T-helper 1 cell treated with Interleukin-12 subunit alpha and Interleukin-12 subunit beta and Interleukin-4 antibody, amounts not matched to agents 30 μg/mL and 1 μg/mL, for 36 hours (primary cell): ENCODE measurements around the gene MPC2.
"Not testable (repeated sequence)": the region's sequence is repeated elsewhere in the genome, so short reads cannot be mapped to it uniquely, and the experiment has no call there.

Experiments used
- H3K27ac Mint-ChIP-seq: one replicate; pipeline ENCODE4 v1.8.0; 2021; ENCODE audit warnings: mild to moderate bottlenecking, mixed read lengths
- H3K27me3 Mint-ChIP-seq: one replicate; pipeline ENCODE4 v1.8.0; 2021; ENCODE audit warnings: low read depth, mixed read lengths
- H3K36me3 Mint-ChIP-seq: one replicate; pipeline ENCODE4 v1.8.0; 2021; ENCODE audit warnings: low read depth, mixed read lengths
- H3K4me1 Mint-ChIP-seq: one replicate; pipeline ENCODE4 v1.8.0; 2021; ENCODE audit warnings: low read depth, mixed read lengths
- H3K4me3 Mint-ChIP-seq: one replicate; pipeline ENCODE4 v1.8.0; 2021; ENCODE audit warnings: mild to moderate bottlenecking, moderate library complexity, mixed read lengths
- H3K9me3 Mint-ChIP-seq: one replicate; pipeline ENCODE4 v1.8.0; 2021; ENCODE audit warnings: mixed read lengths

Gene MPC2

GRCh38 chr1:167869157-167870001, 67.5 kb downstream of the MPC2 start:
- not testable (repeated sequence) for H3K36me3 Mint-ChIP-seq, H3K4me1 Mint-ChIP-seq, H3K4me3 Mint-ChIP-seq, H3K9me3 Mint-ChIP-seq, H3K27ac Mint-ChIP-seq, H3K27me3 Mint-ChIP-seq

- not testable (repeated sequence) for H3K27me3 Mint-ChIP-seq, H3K4me3 Mint-ChIP-seq, H3K9me3 Mint-ChIP-seq, H3K36me3 Mint-ChIP-seq, H3K27ac Mint-ChIP-seq, H3K4me1 Mint-ChIP-seq
Observed at GRCh38 chr1:167866739-167867414, 70.0 kb downstream of the MPC2 start.
